HG03196 (cell line): Measurements from ENCODE around the gene FAM89B.

Experiments
- ATAC-seq: cut with Tn5 transposase; IDR thresholded peaks from one replicate; pipeline ENCODE4 v1.9.1; 2021; ENCODE audit not compliant: unreplicated experiment

FAM89B gene

DNA sequence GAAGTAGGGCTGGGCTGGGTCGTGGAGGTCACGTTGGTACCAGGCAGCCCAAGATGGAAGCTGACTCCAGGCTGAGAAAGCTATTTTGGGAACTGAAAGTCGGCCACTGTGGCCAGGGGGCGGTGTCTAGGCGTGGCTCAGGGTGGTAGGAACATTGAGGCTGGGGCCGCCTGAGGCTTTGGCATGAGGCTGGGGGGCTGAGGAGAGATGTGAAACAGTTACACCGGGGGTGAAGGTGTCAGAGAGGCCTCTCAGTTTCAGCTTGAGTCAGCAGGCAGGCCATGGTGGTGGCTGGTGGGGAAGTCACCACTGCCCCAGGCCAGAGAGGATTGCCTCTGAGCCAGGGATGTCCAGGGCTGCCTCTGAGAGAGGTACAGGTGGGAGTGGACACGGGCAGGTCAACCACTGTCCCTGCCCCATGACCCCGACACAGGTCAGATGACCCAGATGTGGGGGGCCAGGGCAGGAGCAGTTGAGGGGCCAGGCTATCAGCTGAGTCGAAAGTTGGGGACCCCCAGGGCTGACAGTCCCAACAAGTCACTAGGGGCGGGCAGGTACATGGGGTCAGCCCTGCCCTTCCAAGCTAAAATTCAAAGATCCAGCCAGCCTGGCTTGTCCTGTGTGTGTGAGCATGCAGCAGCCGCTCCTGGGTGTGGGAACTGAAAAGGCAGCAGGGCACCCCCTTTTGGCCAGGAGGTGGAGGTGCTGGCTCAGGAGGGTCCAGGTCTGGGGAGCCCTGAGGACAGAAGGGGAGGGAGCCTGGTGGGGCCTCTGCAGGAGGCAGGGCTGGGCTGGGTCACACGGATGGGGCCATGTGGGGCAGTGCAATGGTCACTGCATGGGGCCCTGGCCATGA lies 16.1 kb downstream of the FAM89B start:
- ATAC-seq = peak; percentile 61

GRCh38 chr11:65589444-65590239 lies 17.3 kb downstream of the FAM89B start:
- ATAC-seq = no peak

- no peak for ATAC-seq
Observed at GRCh38 chr11:65590240-65590738, 18.0 kb downstream of the FAM89B start.

DNA sequence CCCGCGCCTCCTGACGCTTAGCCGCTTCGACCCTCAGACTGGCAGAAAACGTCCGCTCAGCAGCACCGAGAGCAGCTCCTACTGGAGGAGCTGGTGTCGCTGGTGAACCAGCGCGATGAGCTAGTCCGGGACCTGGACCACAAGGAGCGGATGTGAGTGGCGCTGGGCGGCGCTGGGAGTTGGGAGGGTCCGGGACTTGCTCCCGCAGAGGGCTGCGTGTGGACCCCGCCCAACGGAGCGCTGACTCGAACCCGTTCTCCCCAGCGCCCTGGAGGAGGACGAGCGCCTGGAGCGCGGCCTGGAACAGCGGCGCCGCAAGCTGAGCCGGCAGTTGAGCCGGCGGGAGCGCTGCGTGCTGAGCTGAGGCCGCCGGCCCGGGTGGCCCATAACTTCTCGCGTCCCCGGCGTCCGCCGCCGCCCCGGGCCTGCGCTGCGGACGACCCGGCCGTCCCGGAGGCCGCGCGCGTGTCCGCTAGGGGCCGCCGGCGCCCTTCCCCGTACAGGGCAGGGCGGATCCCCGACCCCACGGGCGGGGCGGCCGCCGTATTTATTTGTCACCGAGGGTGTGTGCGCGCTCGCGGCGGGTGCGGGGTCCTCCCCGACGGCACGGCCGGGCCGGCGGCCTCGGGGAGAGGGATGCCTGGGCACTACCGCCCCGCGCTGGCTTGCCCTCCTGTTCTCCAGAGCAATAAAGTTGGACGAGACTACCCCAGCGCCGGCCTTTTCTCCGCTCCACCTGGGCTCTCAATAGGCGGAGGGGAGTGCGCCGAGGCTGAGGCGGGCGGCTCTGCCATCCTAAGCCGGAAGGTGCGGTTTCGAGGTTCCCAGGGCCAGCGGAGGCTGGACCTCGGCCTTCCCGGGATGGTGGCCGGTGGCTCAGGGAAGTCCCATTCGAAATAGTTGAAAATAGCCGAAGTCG lies 19.9 kb downstream of the FAM89B start:
- no peak for ATAC-seq

DNA sequence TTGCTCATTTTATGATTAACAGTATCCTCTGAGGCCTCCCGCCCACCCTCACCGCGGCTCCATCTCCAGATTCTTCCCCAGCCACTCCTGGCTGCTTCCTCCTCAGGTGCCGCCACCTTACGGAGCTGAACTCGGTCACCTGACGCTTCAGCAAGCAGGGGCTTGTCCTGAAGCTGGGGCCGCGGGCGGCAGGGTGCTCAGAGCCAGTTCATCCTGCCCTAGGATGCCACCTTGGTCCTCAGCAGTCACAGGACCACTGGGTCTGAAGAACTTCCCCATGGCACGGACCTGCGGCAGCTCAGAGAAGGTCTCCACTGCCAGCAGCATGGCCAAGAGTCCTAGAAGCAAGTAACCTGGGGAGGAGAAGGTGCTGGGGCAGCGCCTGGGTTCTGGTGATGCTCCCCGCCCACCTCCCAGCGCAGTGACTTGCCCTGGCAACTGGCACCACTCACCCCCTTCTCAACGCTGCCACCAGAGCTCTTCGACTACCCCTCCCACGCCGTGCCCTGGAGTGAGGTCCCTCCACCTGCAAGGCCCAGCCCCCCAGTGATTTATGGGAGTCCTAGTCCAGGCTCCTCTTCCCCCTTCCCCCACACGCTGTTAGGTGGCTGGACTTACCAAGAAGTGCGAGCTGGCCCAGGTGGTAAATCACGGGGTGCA lies 20.6 kb downstream of the FAM89B start:
- ATAC-seq = no peak

DNA sequence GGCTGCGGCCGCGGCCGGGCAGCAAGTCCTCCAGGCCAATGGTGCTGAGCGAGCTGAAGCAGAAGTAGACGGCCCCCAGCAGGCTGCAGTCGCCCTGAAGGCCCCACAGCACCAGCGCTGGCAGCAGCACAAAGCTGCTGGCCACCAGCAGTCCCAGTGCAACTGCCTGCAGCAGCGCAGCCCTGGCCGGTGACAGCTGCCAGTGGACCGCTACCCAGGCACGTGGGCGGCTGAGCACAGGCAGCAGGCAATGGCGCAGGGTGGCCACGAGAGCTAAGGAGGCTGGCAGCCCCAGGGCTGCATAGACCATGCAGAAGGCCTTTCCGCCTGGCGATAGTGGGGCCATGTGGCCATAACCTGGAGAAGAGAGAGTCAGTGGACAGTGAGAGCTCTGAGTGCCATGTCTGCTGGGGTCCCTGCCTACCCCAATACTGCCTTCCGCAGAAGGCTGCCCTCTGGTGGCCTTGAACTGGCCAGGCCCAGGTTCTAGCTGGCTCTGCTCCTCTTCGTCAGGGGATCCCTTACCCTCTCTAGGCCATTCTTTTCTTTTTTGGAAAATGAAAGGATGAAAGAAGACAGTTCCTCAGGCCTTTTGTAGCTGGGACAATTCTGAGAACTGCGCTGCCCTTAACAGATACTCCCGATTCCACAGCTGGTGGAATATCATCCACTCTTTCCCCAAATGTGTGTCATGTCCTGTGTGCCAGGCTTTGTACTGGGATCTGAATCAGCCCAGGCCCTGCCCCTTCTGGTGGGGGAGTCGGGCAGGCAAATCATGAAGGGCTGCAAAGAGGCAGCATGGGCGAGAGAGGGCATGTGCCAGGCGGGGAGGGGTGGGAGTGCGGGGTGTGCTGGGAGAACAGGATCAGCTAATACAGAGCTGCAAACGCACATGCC lies 21.4 kb downstream of the FAM89B start:
- ATAC-seq = no peak

GRCh38 chr11:65595131-65595530 lies 22.8 kb downstream of the FAM89B start:
- ATAC-seq = no peak

GRCh38 chr11:65595543-65596281 lies 23.4 kb downstream of the FAM89B start, which contains the start of gene KCNK7:
Gene KCNK7, minus strand, starts transcription at chr11:65595800. Its CDS starts 28 bp downstream, at chr11:65595772.
- no peak for ATAC-seq

DNA sequence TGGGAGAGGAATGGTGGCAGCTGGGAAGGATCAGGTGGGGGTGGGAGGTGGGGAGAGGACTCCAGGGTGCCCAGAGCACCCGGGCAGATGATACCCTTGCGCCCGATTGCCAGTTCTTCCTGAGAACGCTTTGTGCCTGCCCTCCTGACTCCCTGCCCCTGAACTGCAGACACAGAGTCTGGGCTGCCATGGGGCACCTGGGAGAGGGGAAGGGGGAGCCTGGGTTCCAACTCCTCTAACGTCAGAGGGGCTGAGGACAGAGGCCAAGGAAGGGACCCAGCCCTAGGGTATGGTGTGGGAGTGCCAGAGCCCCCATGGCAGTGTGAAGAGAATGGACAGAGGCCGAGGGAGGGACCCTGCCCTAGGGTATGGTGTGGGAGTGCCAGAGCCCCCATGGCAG lies 24.2 kb downstream of the FAM89B start:
- no peak for ATAC-seq

DNA sequence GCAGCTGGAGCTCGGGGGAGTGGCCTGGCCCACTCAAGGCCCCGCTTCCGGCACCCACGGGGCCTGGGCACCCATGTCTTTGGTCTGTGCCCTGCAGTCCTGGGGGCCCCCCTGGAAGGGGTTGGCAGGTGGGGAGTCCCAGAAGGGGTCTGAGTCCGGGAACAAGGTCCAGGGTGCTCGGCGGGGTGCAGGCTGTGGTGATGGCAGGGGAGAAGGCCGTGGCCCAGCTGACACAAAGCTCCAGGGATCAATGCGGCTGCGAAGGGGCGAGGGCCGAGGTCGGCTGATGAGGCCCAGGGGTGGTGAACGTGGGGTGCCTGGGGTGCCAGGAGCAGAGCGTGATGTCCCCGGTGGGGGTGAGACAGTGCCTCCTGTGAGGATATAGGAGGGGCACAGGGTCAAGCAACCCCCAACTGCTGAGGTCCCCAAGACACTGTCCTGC lies 25.9 kb downstream of the FAM89B start:
- no peak for ATAC-seq

- no peak for ATAC-seq
Observed at GRCh38 chr11:65599216-65599954, 27.0 kb downstream of the FAM89B start.

GRCh38 chr11:65599955-65600246 lies 27.6 kb downstream of the FAM89B start:
- no peak for ATAC-seq

DNA sequence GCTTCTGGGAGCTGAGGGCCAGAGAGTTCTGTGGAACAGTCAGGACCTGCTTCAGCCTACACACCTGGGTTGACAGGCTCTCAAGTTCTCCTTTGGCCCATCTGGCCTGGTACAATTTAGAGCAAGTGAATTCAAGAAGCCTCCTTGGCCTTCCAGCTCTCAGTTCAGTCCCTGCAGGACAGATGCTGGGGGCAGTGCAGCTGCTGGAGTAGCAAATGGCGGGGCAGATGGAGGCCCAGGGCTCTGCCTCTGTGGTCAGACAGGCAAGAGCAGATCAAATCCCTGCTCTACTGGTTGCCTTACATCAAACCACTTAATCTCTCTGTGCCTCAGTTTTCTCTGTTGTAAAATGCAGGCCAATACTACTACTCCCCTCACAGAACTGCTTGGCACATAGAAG lies 31.9 kb downstream of the FAM89B start:
- ATAC-seq = no peak

- ATAC-seq = no peak
Observed at GRCh38 chr11:65606876-65607613, 34.7 kb downstream of the FAM89B start.

GRCh38 chr11:65607614-65608426 lies 35.5 kb downstream of the FAM89B start:
- ATAC-seq = no peak

GRCh38 chr11:65609229-65609628 lies 36.9 kb downstream of the FAM89B start:
- ATAC-seq = no peak

DNA sequence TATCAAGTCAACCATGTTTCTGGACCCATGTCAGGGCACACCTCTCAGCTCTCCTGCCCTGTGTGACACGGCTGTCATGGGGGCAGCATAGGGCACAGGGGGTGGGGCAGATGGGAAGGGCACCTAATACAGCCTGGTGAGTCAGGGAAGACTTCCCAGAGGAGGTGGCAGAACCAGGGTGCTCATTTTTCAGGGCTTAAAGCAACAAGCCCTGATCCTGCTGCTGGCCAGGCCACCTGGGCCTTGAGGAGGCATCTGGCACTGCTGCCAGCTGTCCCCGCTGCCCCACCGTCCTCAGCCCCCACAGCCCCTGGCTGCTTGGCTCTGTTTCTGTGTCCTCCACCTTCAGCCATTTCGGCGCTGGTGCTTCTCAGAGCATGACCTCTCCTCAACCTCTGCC lies 37.3 kb downstream of the FAM89B start:
- no peak for ATAC-seq
